ENCODE data around the gene TMEM208. TPM values are rescaled to one million over a fixed set of nuclear protein-coding genes. Genes with fewer than 3 reads are reported as not detected.

Gene TMEM208
- polyA plus RNA-seq, 1 experiment: 79.7 TPM

- Histone ChIP-seq H3K27me3 (ENCODE audit: control insufficient read depth, insufficient read depth, low read length) (no peaks in the 10 kb centered on the region), H3K36me3 (ENCODE audit: control insufficient read depth, insufficient read depth, low read length) (peaks cover 37% of the 10 kb centered on the region), H3K4me3 (ENCODE audit: low read depth, low read length) (no peak overlapping the region)
- DNase-seq (ENCODE audit: low read depth): no peak
- TF ChIP-seq, protein P1, sequence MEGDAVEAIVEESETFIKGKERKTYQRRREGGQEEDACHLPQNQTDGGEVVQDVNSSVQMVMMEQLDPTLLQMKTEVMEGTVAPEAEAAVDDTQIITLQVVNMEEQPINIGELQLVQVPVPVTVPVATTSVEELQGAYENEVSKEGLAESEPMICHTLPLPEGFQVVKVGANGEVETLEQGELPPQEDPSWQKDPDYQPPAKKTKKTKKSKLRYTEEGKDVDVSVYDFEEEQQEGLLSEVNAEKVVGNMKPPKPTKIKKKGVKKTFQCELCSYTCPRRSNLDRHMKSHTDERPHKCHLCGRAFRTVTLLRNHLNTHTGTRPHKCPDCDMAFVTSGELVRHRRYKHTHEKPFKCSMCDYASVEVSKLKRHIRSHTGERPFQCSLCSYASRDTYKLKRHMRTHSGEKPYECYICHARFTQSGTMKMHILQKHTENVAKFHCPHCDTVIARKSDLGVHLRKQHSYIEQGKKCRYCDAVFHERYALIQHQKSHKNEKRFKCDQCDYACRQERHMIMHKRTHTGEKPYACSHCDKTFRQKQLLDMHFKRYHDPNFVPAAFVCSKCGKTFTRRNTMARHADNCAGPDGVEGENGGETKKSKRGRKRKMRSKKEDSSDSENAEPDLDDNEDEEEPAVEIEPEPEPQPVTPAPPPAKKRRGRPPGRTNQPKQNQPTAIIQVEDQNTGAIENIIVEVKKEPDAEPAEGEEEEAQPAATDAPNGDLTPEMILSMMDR (IDR thresholded peaks at IDR 0.05; ENCODE audit: insufficient read depth, low read depth, low read length): no peak
- ChIA-PET CTCF (interaction anchor here (0.6 to 2.0 kb wide), 3 partner anchors 10 to 111 kb away, joined by 4 to 15 read pairs (median 5); partner anchors contain the start of gene TMEM208), POLR2A (no interaction called here)
Observed at GRCh38 chr16:67237396-67238277, 10.7 kb downstream of the TMEM208 start.

- TF ChIP-seq, protein P1 (IDR thresholded peaks at IDR 0.05; ENCODE audit: insufficient read depth, low read depth, low read length): no peak
- ChIA-PET CTCF (interaction anchor here (2.0 kb wide), 1 partner anchor 11 kb away, joined by 15 read pairs; the partner anchor contains the start of gene TMEM208), POLR2A (no interaction called here)
- H3K4me3 ChIP-seq (ENCODE audit: low read depth, low read length): no peak overlapping the region
- H3K36me3 ChIP-seq (ENCODE audit: control insufficient read depth, insufficient read depth, low read length): peaks cover 37% of the 10 kb centered on the region
- H3K27me3 ChIP-seq (ENCODE audit: control insufficient read depth, insufficient read depth, low read length): no peaks in the 10 kb centered on the region
- DNase-seq (ENCODE audit: low read depth): no peak
Observed at GRCh38 chr16:67238278-67238575, 11.3 kb downstream of the TMEM208 start.

GRCh38 chr16:67238806-67239470 is 12.0 kb downstream of the TMEM208 start:
- H3K27me3 ChIP-seq (ENCODE audit: control insufficient read depth, insufficient read depth, low read length): no peaks in the 10 kb centered on the region
- no peak overlapping the region for H3K4me3 ChIP-seq (ENCODE audit: low read depth, low read length)
- H3K36me3 ChIP-seq (ENCODE audit: control insufficient read depth, insufficient read depth, low read length): peaks cover 35% of the 10 kb centered on the region
- TF ChIP-seq, protein P1 (IDR thresholded peaks at IDR 0.05; ENCODE audit: insufficient read depth, low read depth, low read length): no peak
- no peak for DNase-seq (ENCODE audit: low read depth)
- POLR2A ChIA-PET: no interaction called here
- CTCF ChIA-PET: interaction anchor here (0.7 to 2.0 kb wide), 3 partner anchors 12 to 70 kb away, joined by 3 to 15 read pairs (median 3); partner anchors contain the start of gene TMEM208

GRCh38 chr16:67240506-67240905 is 13.6 kb downstream of the TMEM208 start:
- H3K27me3 ChIP-seq (ENCODE audit: control insufficient read depth, insufficient read depth, low read length): no peaks in the 10 kb centered on the region
- H3K36me3 ChIP-seq (ENCODE audit: control insufficient read depth, insufficient read depth, low read length): peaks cover 29% of the 10 kb centered on the region
- TF ChIP-seq, protein P1 (IDR thresholded peaks at IDR 0.05; ENCODE audit: insufficient read depth, low read depth, low read length): no peak
- ChIA-PET CTCF (interaction anchor here (1.0 to 1.8 kb wide), 2 partner anchors 8 to 13 kb away, joined by 3 to 7 read pairs; partner anchors contain the start of gene TMEM208), POLR2A (no interaction called here)
- DNase-seq (ENCODE audit: low read depth): no peak
- H3K4me3 ChIP-seq (ENCODE audit: low read depth, low read length): no peak overlapping the region

Measured in BJ (cell line).